Testis (tissue), 2 donors: Measurements from ENCODE around the gene C19orf47.

Experiments used
- CTCF ChIP-seq, 3 experiments: fragments of 450-650 bp in 2 of 3; fragments of 200-600 bp in 1 of 3; sonication (generic) in 1 of 3; IDR thresholded peaks; one replicate each; pipeline ENCODE4 v1.5.1; 2016 to 2019; ENCODE audit warnings: antibody characterized with exemption in 3 of 3, mild to moderate bottlenecking in 2 of 3, moderate library complexity in 1 of 3
- POLR2A ChIP-seq: fragments of 450-650 bp; IDR thresholded peaks from one replicate; pipeline ENCODE4 v1.6.1; 2017; ENCODE audit warnings: antibody characterized with exemption, mild to moderate bottlenecking, moderate library complexity

GRCh38 chr19:40380199-40381037 lies 32.2 kb upstream of the C19orf47 start:
- TF ChIP-seq CTCF (IDR thresholded peaks at IDR 0.05) (no peak), POLR2A (no peak)
